Measurements from ENCODE around the gene KCNAB2. TPM values are rescaled to one million over a fixed set of nuclear protein-coding genes. Genes with fewer than 3 reads are reported as not detected.

Gene KCNAB2
- total RNA-seq, 4 donors from 2014 or later = 10.9 to 12.6 (median 11.7) TPM

DNA sequence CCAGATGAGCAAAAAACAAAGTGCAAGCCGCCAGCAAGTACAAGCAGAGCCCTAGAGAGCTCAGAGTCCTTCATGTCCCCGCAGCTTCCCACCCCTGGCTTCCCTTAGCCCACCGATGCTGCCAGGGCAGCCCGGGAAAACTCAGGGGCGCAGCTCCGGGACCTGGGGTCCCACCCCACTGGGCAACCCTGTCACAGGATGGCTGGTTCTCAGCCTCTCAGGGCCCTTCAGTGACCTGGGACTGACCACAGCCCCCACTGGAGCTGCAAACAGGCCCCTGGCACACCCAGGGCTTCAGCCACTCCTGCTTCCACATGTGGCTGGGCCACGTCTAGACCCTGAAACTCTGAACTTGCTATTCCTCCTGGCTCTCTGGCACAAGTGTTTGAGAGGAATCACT lies 84.9 kb downstream of the KCNAB2 start:
- WGBS, 2 donors (ENCODE audit: low coverage in 1 of 2) = 90% methylated on average over 6 of the region's 7 CpGs; no CpG with 5 or more reads in 1 of the 2 donors
- TF ChIP-seq CTCF (IDR thresholded peaks at IDR 0.05) = no peak
- no peak for TF ChIP-seq POLR2AphosphoS5 (IDR thresholded peaks at IDR 0.05)
- TF ChIP-seq EP300 (IDR thresholded peaks at IDR 0.05) = no peak
- TF ChIP-seq POLR2A (IDR thresholded peaks at IDR 0.05) = no peak
- Histone ChIP-seq H3K9me3 (peaks cover 0 to 16% (median 0%) of the 10 kb centered on the region in 3 donors), H3K4me1 (peaks cover 0 to 11% (median 6%) of the 10 kb centered on the region in 3 donors), H3K27me3 (peaks cover 9% of the 10 kb centered on the region), H3K36me3 (no peaks in the 10 kb centered on the region), H3K4me3 (no peak overlapping the region), H3K27ac (no peak overlapping the region)
- ATAC-seq = no peak

- Histone ChIP-seq H3K9me3 (peaks cover 0 to 16% (median 0%) of the 10 kb centered on the region in 3 donors), H3K4me3 (no peak overlapping the region), H3K4me1 (peaks cover 0 to 11% (median 6%) of the 10 kb centered on the region in 3 donors), H3K27me3 (peaks cover 6% of the 10 kb centered on the region), H3K27ac (no peak overlapping the region), H3K36me3 (no peaks in the 10 kb centered on the region)
- ATAC-seq = no peak
- TF ChIP-seq CTCF (IDR thresholded peaks at IDR 0.05) (no peak), POLR2A (IDR thresholded peaks at IDR 0.05) (no peak), POLR2AphosphoS5 (IDR thresholded peaks at IDR 0.05) (no peak), EP300 (IDR thresholded peaks at IDR 0.05) (no peak)
- WGBS, 2 donors (ENCODE audit: low coverage in 1 of 2) = no CpG with 5 or more reads among the region's 9 CpGs
These were observed 85.9 kb downstream of the KCNAB2 start for GRCh38 chr1:6131561-6131960.

DNA sequence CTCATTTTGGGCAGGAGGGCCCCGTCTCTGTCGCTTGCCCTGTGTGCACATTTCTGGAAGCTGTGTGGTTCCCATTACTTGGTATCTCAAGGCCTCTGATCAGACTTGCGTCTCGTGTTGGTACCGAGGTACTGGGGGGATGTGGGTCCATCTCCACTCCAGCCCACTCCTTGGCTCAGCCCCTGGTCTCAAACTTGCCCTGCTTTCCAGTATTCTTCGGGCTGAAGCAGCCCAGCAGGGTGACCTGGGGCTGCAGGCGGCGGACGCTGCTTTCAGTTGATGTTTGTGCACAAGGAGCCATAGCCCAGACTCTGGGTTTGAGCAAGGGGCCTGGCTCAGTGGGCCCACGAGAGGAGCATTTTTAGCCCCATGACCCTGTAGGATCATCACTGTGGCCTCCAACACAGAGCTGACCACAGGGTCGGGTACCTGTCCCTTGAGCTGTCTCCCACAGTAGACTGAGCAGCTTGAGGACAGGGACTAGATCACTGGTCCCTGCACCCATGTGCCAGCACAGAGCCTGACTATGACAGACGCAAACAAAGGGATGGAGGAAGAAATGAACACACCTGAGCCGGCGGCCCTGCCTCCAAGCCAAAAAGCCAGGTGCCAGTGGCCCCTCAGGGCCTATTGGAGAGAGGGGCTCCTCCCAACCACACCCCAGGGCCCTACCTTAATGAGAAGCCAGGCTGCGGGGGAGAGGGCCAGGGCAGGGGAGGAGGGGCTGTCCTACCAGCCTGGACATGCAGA lies 87.6 kb downstream of the KCNAB2 start:
- Histone ChIP-seq H3K27ac (no peak overlapping the region), H3K9me3 (peaks cover 0 to 16% (median 0%) of the 10 kb centered on the region in 3 donors), H3K4me1 (no peaks in the 10 kb centered on the region), H3K36me3 (no peaks in the 10 kb centered on the region), H3K27me3 (peaks cover 6% of the 10 kb centered on the region), H3K4me3 (no peak overlapping the region)
- ATAC-seq = no peak
- TF ChIP-seq POLR2A (IDR thresholded peaks at IDR 0.05) (no peak), POLR2AphosphoS5 (IDR thresholded peaks at IDR 0.05) (no peak), CTCF (IDR thresholded peaks at IDR 0.05) (no peak), EP300 (IDR thresholded peaks at IDR 0.05) (no peak)
- WGBS, 2 donors (ENCODE audit: low coverage in 1 of 2) = 85 to 90% methylated on average over 2 to 6 of the region's 15 CpGs

DNA sequence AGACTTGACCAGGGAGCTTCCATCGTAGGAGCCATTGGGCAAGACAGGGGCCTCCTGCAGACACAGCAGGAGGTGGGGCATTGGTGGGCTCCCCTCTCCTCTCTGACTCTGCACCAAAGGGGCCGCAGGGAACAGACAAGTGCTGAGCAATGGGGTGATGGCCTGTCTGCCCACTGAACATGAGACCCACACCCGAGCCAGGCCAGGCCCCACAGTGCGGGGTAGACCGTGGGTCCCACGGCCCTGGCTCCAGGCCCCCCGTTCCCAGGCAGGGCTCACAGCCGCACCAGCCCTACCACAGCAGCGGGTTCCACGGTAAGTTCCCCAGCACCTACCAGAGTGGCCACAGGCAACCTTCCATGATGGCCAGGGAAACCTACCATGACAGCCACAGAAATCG lies 88.5 kb downstream of the KCNAB2 start:
- H3K27ac ChIP-seq = no peak overlapping the region
- ATAC-seq = no peak
- H3K4me1 ChIP-seq = no peaks in the 10 kb centered on the region
- WGBS, 2 donors (ENCODE audit: low coverage in 1 of 2) = 90% methylated on average over 2 of the region's 11 CpGs; no CpG with 5 or more reads in 1 of the 2 donors
- H3K4me3 ChIP-seq = no peak overlapping the region
- peaks cover 0 to 16% (median 0%) of the 10 kb centered on the region in 3 donors for H3K9me3 ChIP-seq
- H3K27me3 ChIP-seq = peaks cover 6% of the 10 kb centered on the region
- H3K36me3 ChIP-seq = no peaks in the 10 kb centered on the region
- no peak for TF ChIP-seq CTCF (IDR thresholded peaks at IDR 0.05)
- no peak for TF ChIP-seq POLR2A (IDR thresholded peaks at IDR 0.05)
- no peak for TF ChIP-seq EP300 (IDR thresholded peaks at IDR 0.05)
- TF ChIP-seq POLR2AphosphoS5 (IDR thresholded peaks at IDR 0.05) = no peak
